Measurements from ENCODE around the gene AKAP1.
A peak's percentile ranks its signal among the peaks of the same experiment; 100 is the strongest.

The AKAP1 gene

GRCh38 chr17:57068222-57068658, 16.8 kb upstream of the AKAP1 start:
- no peaks in the 10 kb centered on the region for H3K4me1 Mint-ChIP-seq
- H3K27ac Mint-ChIP-seq: no peak overlapping the region
- H3K27me3 Mint-ChIP-seq: peaks cover 16% of the 10 kb centered on the region
- no peaks in the 10 kb centered on the region for H3K36me3 Mint-ChIP-seq
- no peak overlapping the region for H3K4me3 Mint-ChIP-seq
- no peak for ATAC-seq
- no peaks in the 10 kb centered on the region for H3K9me3 Mint-ChIP-seq

GRCh38 chr17:57068707-57069106, 16.3 kb upstream of the AKAP1 start:
- H3K27ac Mint-ChIP-seq: no peak overlapping the region
- H3K27me3 Mint-ChIP-seq: peaks cover 16% of the 10 kb centered on the region
- H3K9me3 Mint-ChIP-seq: no peaks in the 10 kb centered on the region

GRCh38 chr17:57071991-57072944, 12.8 kb upstream of the AKAP1 start:
- Mint-ChIP-seq H3K9me3 (no peaks in the 10 kb centered on the region), H3K4me3 (no peak overlapping the region), H3K27me3 (no peaks in the 10 kb centered on the region), H3K36me3 (no peaks in the 10 kb centered on the region), H3K27ac (no peak overlapping the region), H3K4me1 (peaks cover 5% of the 10 kb centered on the region)
- no peak for ATAC-seq

More at GRCh38 chr17:57068707-57069106, 16.3 kb upstream of the AKAP1 start:
- ATAC-seq: no peak
- Mint-ChIP-seq H3K4me1 (no peaks in the 10 kb centered on the region), H3K4me3 (no peak overlapping the region), H3K36me3 (no peaks in the 10 kb centered on the region)

- H3K36me3 Mint-ChIP-seq: no peaks in the 10 kb centered on the region
Measured at GRCh38 chr17:57073626-57074025, 11.4 kb upstream of the AKAP1 start.

GRCh38 chr17:57075193-57075592, 9.9 kb upstream of the AKAP1 start:
- H3K36me3 Mint-ChIP-seq: no peaks in the 10 kb centered on the region
- ATAC-seq: no peak
- no peak overlapping the region for H3K4me3 Mint-ChIP-seq
- no peaks in the 10 kb centered on the region for H3K9me3 Mint-ChIP-seq
- H3K27me3 Mint-ChIP-seq: no peaks in the 10 kb centered on the region
- no peak overlapping the region for H3K27ac Mint-ChIP-seq
- H3K4me1 Mint-ChIP-seq: peaks cover 6% of the 10 kb centered on the region

More at GRCh38 chr17:57073626-57074025, 11.4 kb upstream of the AKAP1 start:
- Mint-ChIP-seq H3K4me3 (no peak overlapping the region), H3K27ac (no peak overlapping the region), H3K9me3 (no peaks in the 10 kb centered on the region), H3K4me1 (peaks cover 6% of the 10 kb centered on the region), H3K27me3 (no peaks in the 10 kb centered on the region)
- no peak for ATAC-seq

GRCh38 chr17:57075785-57076184, 9.3 kb upstream of the AKAP1 start:
- no peaks in the 10 kb centered on the region for H3K27me3 Mint-ChIP-seq
- no peaks in the 10 kb centered on the region for H3K9me3 Mint-ChIP-seq
- H3K4me1 Mint-ChIP-seq: peaks cover 6% of the 10 kb centered on the region
- no peak overlapping the region for H3K27ac Mint-ChIP-seq
- ATAC-seq: no peak
- H3K36me3 Mint-ChIP-seq: no peaks in the 10 kb centered on the region
- no peak overlapping the region for H3K4me3 Mint-ChIP-seq

- no peak for ATAC-seq
- H3K27me3 Mint-ChIP-seq: no peaks in the 10 kb centered on the region
- H3K4me3 Mint-ChIP-seq: no peak overlapping the region
- H3K9me3 Mint-ChIP-seq: no peaks in the 10 kb centered on the region
- H3K4me1 Mint-ChIP-seq: peaks cover 6% of the 10 kb centered on the region
- no peak overlapping the region for H3K27ac Mint-ChIP-seq
- no peaks in the 10 kb centered on the region for H3K36me3 Mint-ChIP-seq
Measured at GRCh38 chr17:57077000-57077399, 8.0 kb upstream of the AKAP1 start.

GRCh38 chr17:57078274-57078673, 6.8 kb upstream of the AKAP1 start:
- H3K9me3 Mint-ChIP-seq: no peaks in the 10 kb centered on the region
- no peaks in the 10 kb centered on the region for H3K27me3 Mint-ChIP-seq
- no peaks in the 10 kb centered on the region for H3K36me3 Mint-ChIP-seq

GRCh38 chr17:57080718-57081117, 4.3 kb upstream of the AKAP1 start:
- no peaks in the 10 kb centered on the region for H3K27me3 Mint-ChIP-seq
- H3K27ac Mint-ChIP-seq: no peak overlapping the region
- no peak for ATAC-seq
- H3K9me3 Mint-ChIP-seq: no peaks in the 10 kb centered on the region
- peaks cover 12% of the 10 kb centered on the region for H3K4me1 Mint-ChIP-seq
- H3K36me3 Mint-ChIP-seq: no peaks in the 10 kb centered on the region
- no peak overlapping the region for H3K4me3 Mint-ChIP-seq

More at GRCh38 chr17:57078274-57078673, 6.8 kb upstream of the AKAP1 start:
- Mint-ChIP-seq H3K4me3 (no peak overlapping the region), H3K4me1 (peaks cover 6% of the 10 kb centered on the region), H3K27ac (no peak overlapping the region)
- no peak for ATAC-seq

GRCh38 chr17:57082441-57082840, 2.6 kb upstream of the AKAP1 start:
- no peak overlapping the region for H3K27ac Mint-ChIP-seq
- no peaks in the 10 kb centered on the region for H3K27me3 Mint-ChIP-seq
- ATAC-seq: no peak
- H3K36me3 Mint-ChIP-seq: no peaks in the 10 kb centered on the region
- peaks cover 19% of the 10 kb centered on the region for H3K4me1 Mint-ChIP-seq
- H3K9me3 Mint-ChIP-seq: no peaks in the 10 kb centered on the region
- no peak overlapping the region for H3K4me3 Mint-ChIP-seq

- Mint-ChIP-seq H3K36me3 (no peaks in the 10 kb centered on the region), H3K27ac (peak overlapping the region; percentile 92), H3K27me3 (no peaks in the 10 kb centered on the region), H3K4me1 (peaks cover 29% of the 10 kb centered on the region), H3K9me3 (no peaks in the 10 kb centered on the region), H3K4me3 (peak overlapping the region; percentile 93)
- peak; percentile 42 for ATAC-seq
Measured at GRCh38 chr17:57084361-57084801, 665 bp upstream of the AKAP1 start.

- Mint-ChIP-seq H3K9me3 (no peaks in the 10 kb centered on the region), H3K36me3 (no peaks in the 10 kb centered on the region), H3K4me3 (peak overlapping the region; percentile 93), H3K27me3 (no peaks in the 10 kb centered on the region), H3K27ac (peak overlapping the region; percentile 85), H3K4me1 (peaks cover 29% of the 10 kb centered on the region)
- ATAC-seq: peak; percentile 65
Measured at GRCh38 chr17:57085448-57086068, 512 bp downstream of the AKAP1 start.

- Mint-ChIP-seq H3K4me3 (peak overlapping the region; percentile 93), H3K9me3 (no peaks in the 10 kb centered on the region), H3K27ac (peak overlapping the region; percentile 85), H3K27me3 (no peaks in the 10 kb centered on the region), H3K36me3 (no peaks in the 10 kb centered on the region), H3K4me1 (peaks cover 37% of the 10 kb centered on the region)
- no peak for ATAC-seq
Measured at GRCh38 chr17:57086069-57086930, 1.3 kb downstream of the AKAP1 start.

GRCh38 chr17:57088298-57088697, 3.3 kb downstream of the AKAP1 start:
- Mint-ChIP-seq H3K36me3 (peaks cover 6% of the 10 kb centered on the region), H3K4me3 (no peak overlapping the region), H3K27me3 (no peaks in the 10 kb centered on the region), H3K4me1 (peaks cover 45% of the 10 kb centered on the region), H3K27ac (no peak overlapping the region), H3K9me3 (no peaks in the 10 kb centered on the region)
- ATAC-seq: no peak

- no peak for ATAC-seq
- Mint-ChIP-seq H3K9me3 (no peaks in the 10 kb centered on the region), H3K4me1 (peaks cover 50% of the 10 kb centered on the region), H3K27ac (no peak overlapping the region), H3K27me3 (no peaks in the 10 kb centered on the region), H3K36me3 (peaks cover 11% of the 10 kb centered on the region), H3K4me3 (no peak overlapping the region)
Measured at GRCh38 chr17:57089391-57089790, 4.3 kb downstream of the AKAP1 start.
